Activated CD4-positive, alpha-beta T cell treated with anti-CD3 and anti-CD28 coated beads, Interleukin-2, amount 50 U/mL, for 1 hour (primary cell): ENCODE data around the gene EDC4.

Experiments used
- DNase-seq: peaks from one replicate; pipeline ENCODE4 v3.0.0-alpha.2; 2020

The EDC4 gene

GRCh38 chr16:67915831-67916723 is 43.2 kb downstream of the EDC4 start:
- DNase-seq = no peak

- DNase-seq = no peak
Observed at GRCh38 chr16:67917140-67917851, 44.4 kb downstream of the EDC4 start.

GRCh38 chr16:67917852-67918236 is 45.0 kb downstream of the EDC4 start:
- no peak for DNase-seq

GRCh38 chr16:67919622-67920221 is 46.9 kb downstream of the EDC4 start:
- DNase-seq = no peak

- DNase-seq = no peak
Observed at GRCh38 chr16:67922221-67922620, 49.4 kb downstream of the EDC4 start.

GRCh38 chr16:67922740-67923139 is 49.9 kb downstream of the EDC4 start:
- no peak for DNase-seq

GRCh38 chr16:67923414-67924116 is 50.7 kb downstream of the EDC4 start:
- no peak for DNase-seq

- DNase-seq = no peak
Observed at GRCh38 chr16:67924140-67924906, 51.5 kb downstream of the EDC4 start.

- no peak for DNase-seq
Observed at GRCh38 chr16:67926181-67926750, 53.4 kb downstream of the EDC4 start.

- DNase-seq = no peak
Observed at GRCh38 chr16:67927131-67927941, 54.5 kb downstream of the EDC4 start.

- DNase-seq = no peak
Observed at GRCh38 chr16:67928147-67928546, 55.3 kb downstream of the EDC4 start.

- DNase-seq = peak; percentile 76
Observed at GRCh38 chr16:67928561-67929364, 55.9 kb downstream of the EDC4 start.

GRCh38 chr16:67930191-67930590 is 57.3 kb downstream of the EDC4 start:
- no peak for DNase-seq

- DNase-seq = no peak
Observed at GRCh38 chr16:67930678-67931211, 57.9 kb downstream of the EDC4 start.
